Fibroblast of mammary gland (primary cell): ENCODE data around the gene CAMP.
A peak's percentile ranks its signal among the peaks of the same experiment; 100 is the strongest.

Experiments
- DNase-seq: peaks from one replicate; pipeline ENCODE4 v3.0.0-alpha.2; 2010; ENCODE audit warnings: low read depth
- H3K4me3 ChIP-seq: 2 replicates; pipeline ENCODE4 v1.5.1; 2011; ENCODE audit warnings: low read depth, mild to moderate bottlenecking, low read length, moderate library complexity; ENCODE audit not compliant: control insufficient read depth
- TF ChIP-seq, protein P1 (sequence below): conservative IDR thresholded peaks from 2 replicates; pipeline ENCODE4 v1.5.1; 2011; ENCODE audit warnings: low read depth, low read length, inconsistent platforms; ENCODE audit not compliant: control insufficient read depth, insufficient read depth

CAMP gene

DNA sequence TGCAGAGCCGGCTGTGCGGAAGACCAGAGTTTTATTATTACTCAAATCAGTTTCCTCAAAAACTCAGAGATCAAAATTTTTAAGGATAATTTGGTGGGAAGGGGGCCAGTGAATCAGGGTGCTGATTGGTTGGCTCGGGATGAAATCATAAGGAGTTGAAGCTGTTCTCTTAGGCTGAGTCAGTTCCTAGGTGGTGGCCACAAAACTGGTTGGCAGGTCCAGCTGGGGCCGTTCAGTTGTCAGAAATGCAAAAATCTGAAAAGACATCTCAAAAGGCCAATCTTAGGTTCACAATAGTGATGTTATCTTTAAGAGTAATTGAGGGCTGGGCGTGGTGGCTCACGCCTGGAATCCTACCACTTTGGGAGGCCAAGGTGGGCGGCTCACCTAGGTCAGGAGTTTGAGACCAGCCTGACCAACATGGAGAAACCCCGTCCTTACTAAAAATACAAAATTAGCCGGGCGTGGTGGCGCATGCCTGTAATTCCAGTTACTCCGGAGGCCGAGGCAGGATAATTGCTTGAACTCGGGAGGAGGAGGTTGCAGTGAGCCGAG is 15.3 kb downstream of the CAMP start:
- DNase-seq = peak; percentile 31
- TF ChIP-seq, protein P1, sequence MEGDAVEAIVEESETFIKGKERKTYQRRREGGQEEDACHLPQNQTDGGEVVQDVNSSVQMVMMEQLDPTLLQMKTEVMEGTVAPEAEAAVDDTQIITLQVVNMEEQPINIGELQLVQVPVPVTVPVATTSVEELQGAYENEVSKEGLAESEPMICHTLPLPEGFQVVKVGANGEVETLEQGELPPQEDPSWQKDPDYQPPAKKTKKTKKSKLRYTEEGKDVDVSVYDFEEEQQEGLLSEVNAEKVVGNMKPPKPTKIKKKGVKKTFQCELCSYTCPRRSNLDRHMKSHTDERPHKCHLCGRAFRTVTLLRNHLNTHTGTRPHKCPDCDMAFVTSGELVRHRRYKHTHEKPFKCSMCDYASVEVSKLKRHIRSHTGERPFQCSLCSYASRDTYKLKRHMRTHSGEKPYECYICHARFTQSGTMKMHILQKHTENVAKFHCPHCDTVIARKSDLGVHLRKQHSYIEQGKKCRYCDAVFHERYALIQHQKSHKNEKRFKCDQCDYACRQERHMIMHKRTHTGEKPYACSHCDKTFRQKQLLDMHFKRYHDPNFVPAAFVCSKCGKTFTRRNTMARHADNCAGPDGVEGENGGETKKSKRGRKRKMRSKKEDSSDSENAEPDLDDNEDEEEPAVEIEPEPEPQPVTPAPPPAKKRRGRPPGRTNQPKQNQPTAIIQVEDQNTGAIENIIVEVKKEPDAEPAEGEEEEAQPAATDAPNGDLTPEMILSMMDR = no peak

DNA sequence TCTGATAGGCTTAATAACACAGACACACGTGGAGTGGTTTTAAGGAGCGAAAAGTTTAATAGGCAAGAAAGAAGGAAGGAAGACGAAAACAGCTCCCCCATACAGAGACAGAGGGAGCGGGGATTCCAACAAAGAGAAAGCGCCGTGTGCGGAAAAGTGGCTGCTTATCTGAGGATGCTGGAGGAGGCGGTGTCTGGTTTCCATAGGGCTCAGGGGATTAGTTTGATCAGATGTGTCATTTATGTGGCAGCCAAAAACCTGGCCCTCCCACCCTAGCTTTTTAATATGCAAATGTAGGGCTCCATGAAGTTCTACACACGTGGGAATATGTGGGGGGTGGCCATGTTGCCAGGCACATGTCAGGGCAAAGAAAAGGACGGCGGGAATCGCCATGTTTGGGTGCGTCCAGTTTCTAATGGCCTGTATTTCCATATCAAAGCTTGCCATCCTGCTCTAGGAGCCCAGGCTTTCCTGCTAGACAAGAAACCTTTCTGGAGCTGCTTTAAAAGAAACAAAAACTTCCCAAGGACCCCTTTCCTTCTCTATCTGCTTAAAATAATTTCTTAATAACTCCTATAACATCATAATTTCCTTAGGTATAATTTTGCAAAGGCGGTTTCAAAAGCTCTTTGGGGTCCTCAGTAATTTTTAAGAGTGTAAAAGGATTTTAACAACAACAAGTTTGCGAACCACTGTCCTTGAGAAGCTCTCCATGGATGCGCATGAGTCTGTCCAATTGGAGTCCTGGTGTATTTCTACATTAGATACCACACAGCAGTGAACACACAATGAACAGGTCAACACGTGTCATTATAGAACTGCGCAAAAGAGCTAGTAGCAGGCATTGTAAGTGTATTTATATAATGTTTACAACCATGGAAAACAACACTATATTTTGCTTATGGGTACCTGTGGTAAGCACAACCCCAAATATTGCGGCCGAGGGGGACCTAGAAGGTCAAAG is 17.0 kb downstream of the CAMP start:
- no peak for DNase-seq
- H3K4me3 ChIP-seq = peak overlapping the region; percentile 96
- TF ChIP-seq, protein P1 = no peak

More for the DNA sequence above, 15.3 kb downstream of the CAMP start:
- H3K4me3 ChIP-seq = no peak overlapping the region

GRCh38 chr3:48241796-48242455 is 18.6 kb downstream of the CAMP start:
- H3K4me3 ChIP-seq = peak overlapping the region; percentile 96
- DNase-seq = peak; percentile 14
- TF ChIP-seq, protein P1 = no peak

- TF ChIP-seq, protein P1 = no peak
- DNase-seq = no peak
- H3K4me3 ChIP-seq = no peak overlapping the region
Observed at GRCh38 chr3:48243886-48244285, 20.6 kb downstream of the CAMP start.

GRCh38 chr3:48244461-48244860 is 21.2 kb downstream of the CAMP start:
- no peak for DNase-seq
- TF ChIP-seq, protein P1 = no peak
- no peak overlapping the region for H3K4me3 ChIP-seq

GRCh38 chr3:48245136-48245535 is 21.8 kb downstream of the CAMP start:
- TF ChIP-seq, protein P1 = no peak
- H3K4me3 ChIP-seq = no peak overlapping the region
- no peak for DNase-seq
